NCI-H748 (cell line): ENCODE measurements around the gene PLGRKT.
"Not testable (repeated sequence)": the region's sequence is repeated elsewhere in the genome, so short reads cannot be mapped to it uniquely, and the experiment has no call there.

Source experiments
- DNase-seq: peaks from one replicate; lab custom pipeline; 2025; ENCODE audit not compliant: unreplicated experiment; lab: John Stamatoyannopoulos, UW

The PLGRKT gene

GRCh38 chr9:5433328-5433727 is 4.4 kb downstream of the PLGRKT start:
- DNase-seq = not testable (repeated sequence)

DNA sequence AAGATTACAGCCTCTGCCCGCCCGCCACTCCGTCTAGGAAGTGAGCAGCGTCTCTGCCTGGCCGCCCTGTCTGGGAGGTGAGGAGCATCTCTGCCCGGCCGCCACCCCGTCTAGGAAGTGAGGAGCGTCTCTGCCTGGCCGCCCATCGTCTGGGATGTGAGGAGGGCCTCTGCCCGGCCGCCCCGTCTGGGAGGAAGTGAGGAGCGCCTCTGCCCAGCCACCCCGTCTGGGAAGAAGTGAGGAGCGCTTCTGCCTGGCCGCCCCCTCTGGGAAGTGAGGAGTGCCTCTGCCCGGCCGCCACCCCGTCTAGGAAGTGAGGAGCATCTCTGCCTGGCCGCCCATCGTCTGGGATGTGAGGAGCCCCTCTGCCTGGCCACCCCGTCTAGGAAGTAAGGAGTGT is 4.8 kb downstream of the PLGRKT start:
- DNase-seq = not testable (repeated sequence)

DNA sequence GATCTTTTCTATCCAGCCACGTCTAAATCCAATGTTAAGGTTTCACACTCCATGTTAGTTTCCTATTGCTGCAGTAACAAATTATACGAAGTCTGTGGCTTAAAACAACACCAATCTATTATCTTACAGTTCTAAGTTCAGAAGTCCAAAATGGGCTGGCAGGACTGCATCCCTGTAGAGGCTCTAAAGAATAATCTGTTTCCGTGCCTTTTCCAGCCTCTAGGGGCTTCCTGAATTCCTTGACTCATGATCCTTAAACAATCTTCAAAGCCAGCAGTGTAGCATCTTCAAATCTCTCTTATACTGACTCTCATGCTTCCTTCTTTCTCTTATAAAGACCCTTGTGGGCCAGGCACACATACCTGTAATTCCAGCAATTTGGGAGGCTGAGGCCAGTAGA is 6.8 kb downstream of the PLGRKT start:
- no peak for DNase-seq

DNA sequence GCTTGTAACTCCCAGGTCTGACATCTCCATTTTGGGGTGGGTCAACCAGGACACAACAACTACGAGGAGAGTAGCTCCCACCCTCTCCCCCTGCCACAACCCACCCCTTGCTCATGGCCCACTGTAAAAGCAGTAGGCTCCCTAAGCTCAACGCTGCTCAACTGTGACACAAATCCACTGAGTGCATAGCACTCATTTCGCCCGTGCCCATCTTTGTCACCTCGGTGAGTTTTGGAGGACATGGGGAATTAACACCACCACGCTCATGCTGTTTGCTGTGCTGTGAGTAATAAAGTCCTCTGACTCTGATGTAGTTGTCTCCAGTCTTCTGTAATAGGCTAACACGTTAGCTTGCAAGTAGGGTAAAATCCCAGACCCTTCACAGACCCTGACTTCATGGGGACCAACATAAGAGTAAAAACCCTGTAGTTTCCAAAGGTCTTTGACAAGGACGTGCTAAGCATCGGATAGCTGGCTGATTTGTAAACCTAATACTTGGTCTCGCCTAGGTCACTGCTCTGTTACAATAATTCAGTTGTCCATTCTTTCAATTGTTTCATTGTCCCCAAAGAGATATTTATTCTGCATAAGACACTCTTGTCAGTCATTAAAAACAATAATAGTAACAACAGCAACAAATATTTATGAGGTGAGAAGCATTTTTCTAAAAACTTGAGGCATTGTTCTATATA is 7.7 kb downstream of the PLGRKT start:
- DNase-seq = no peak

DNA sequence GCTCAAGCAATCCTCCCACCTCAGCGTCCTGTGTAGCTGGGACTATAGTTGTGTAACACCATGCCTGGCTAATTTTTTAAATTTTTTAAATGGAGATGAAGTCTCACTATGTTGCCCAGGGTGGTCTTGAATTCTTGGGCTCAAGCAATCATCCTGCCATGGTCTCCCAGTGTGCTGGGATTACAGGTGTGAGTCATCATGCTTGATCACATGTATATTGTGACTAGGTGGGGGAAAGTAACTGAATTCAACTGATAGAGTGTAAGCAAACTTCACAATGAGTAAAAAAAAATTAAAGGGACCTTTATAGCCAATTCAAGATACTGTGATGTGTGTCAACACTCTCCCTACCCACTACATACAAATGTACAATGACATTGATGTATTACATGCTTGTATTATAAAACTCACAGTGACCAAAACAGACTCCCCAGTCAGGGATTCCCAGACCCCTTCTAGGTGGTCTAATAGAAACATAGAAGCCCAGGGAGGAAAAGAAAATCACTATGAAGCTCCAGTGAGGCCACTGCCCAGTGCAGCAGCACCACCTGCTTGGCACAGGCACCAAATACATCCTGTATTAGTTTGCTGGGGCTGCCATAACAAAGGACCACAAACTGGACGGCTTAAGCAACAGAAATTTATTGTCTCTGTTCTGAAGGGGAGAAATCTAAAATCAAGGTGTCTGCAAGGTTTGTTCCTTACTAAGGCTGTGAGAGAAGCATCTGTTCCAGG is 8.8 kb downstream of the PLGRKT start:
- peak; percentile 9 for DNase-seq

- DNase-seq = no peak
Measured at GRCh38 chr9:5428172-5428571, 9.6 kb downstream of the PLGRKT start.

GRCh38 chr9:5427005-5427404 is 10.7 kb downstream of the PLGRKT start:
- no peak for DNase-seq

- DNase-seq = peak; percentile 60
Measured at GRCh38 chr9:5425006-5425628, 12.6 kb downstream of the PLGRKT start.

DNA sequence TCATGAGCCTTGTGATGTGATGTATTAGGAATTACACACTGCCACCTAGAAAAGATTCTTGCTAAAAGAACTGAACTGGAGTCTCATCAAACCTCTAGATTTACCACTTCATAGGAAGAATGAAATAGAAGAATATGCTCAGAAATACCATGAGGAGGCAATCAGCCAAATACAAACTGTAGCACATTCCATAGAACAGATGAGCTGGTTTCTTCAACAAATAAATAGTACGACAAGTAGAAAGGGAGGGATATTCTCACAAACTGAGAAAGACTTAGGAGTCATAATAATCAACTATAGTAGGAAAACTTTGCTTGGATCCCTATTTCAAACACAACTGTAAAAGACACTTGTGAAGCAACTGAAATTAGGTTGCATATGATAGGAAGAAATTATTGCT is 15.4 kb downstream of the PLGRKT start:
- DNase-seq = no peak

DNA sequence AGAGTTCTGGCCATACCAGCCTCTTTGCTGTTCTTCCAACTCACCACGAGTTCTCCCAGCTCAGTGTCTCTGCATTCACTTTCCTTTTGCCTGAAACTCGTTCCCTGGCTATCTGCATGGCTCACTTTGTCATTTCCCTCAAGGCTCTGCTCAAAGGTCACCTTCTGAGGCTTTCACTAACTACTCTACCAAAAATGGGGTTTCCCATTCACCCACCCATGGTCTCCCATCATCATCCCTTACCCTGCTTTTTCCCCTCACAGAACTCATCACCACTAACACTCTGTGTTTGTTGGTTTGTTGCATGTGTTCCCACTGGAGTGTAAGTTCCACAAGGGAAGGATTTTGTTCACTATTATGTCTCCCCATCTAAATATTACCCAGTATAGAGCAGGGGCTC is 16.6 kb downstream of the PLGRKT start:
- no peak for DNase-seq

- DNase-seq = no peak
Measured at GRCh38 chr9:5419987-5420386, 17.7 kb downstream of the PLGRKT start.

DNA sequence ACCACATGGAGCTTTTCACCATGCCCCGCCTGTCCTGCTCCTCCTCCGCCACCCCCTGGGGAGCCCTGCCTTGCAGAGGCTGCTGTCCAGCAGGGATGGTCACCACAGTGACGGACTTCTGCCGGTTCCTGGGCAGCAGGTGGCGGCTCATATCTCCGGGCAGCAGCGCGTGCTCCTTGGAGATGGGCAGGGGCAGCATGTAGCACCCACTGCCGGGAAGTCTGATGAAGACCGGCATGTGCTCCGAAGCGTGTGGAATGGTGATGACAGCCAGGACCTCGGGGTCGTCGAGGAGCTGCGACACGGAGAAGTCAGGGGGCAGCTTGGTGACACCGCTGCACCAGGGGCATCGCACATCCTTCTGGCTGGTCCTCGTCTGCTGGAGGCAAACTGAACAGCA is 19.2 kb downstream of the PLGRKT start:
- no peak for DNase-seq

DNA sequence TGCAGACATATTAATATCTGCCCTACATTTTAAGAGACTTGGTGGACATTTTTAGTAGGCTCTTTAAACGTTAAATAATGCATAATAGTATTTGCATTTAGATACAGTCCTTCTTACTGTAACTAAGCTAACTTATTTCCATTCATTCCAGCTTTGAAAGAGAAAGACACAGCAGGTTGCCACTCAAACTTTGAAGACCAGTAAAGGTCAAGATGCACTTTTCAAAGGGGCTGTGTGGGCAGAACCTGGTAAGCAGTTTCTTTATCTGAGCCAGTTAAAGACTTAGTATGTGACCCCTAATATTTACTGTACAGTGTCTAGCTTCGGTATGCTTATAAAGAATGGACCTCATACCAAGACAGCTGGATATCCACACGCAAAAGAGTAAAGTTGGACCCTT is 20.8 kb downstream of the PLGRKT start:
- no peak for DNase-seq

DNA sequence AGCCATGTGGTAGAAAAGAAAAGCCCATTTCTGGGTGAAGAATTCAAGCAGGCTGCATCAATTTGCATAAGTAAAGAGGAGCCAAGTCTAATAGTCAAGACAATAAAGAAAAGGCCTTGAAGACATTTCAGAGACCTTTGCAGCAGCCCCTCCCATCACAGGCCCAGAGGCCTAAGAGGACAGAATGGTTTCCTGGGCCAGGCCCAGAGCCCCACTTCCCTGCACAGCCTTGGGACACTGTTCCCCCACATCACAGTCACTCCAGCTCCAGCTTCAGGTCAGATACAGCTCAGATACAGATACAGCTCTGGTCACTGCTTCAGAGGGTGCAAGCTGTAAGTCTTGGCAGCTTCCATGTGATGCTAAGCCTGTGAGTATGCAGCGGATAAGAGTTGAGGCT is 29.1 kb downstream of the PLGRKT start:
- no peak for DNase-seq

GRCh38 chr9:5402217-5402616 is 35.5 kb downstream of the PLGRKT start:
- DNase-seq = no peak

DNA sequence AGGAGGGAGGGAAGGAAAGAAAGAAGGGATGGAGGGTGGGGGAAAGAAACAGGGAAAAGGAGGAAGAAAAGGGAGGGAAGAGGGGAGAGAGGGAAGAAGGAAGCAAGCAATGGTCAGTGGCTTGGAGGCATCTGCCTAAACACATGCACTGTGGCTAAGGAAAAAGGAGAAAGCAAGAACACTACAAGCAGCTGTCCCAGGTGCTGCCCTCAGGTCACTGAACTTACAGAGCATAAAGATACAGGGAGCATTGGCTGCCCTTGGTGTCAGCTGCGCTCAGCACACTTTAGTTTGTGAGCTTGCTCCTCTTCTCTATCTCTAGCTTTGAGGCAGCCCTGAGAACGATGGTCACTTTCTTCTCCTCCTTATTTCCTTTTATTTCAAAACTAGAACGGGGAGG is 40.2 kb downstream of the PLGRKT start:
- DNase-seq = not testable (repeated sequence)

DNA sequence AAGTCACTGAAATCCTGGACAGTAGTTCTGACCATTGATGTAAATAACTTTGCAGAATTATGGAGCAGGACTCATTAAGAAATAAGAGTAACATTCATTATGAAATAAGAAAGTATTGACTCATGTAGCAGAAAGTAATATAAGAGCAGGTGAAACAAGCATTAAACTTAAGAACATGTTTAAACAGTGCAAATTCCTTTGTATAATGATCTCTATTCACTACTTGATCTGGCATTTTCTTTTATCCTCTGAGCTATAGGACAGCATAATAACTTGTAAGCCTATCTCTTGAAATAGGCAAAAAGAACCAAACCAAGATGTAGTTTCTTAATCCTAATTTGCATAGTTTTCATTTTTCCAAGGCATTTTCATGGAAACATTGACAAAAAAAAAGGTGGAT is 42.3 kb downstream of the PLGRKT start:
- DNase-seq = no peak

DNA sequence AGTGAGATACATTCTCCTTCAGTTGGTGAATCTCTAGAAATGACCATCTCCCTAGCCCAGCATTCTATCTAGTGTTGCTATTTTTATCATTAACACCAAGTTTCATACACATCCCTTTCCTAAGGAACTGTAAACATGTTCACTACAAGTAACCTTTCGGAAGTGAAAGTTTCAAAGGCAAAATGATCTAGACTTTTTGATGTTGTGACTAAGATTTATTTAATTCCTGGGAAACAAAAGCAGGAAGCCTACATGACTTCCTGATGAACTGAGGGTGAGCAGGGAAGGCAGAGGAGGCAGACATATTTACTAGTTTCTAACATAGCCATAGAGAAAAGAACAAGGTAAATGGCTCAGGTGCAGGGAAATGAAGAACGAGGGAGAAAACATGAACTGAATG is 43.7 kb downstream of the PLGRKT start:
- not testable (repeated sequence) for DNase-seq

DNA sequence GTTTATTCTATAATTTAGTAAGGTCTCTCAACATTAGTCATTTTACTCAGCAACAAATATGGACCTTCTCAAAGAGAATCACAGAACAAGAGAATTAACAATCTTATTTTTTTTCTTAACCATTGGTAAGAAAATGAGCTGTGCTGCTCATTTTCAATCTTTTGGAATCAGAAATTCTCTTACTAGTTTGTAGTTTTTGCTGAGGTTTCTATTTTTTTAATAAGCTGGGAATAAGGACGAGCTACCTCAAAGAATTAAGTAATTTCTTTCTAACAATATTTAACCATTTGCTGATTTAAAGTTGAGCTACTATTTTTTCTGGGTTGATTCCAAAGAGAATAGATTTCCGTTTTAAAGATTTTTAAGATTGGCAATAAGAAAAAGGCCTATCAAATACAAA is 44.2 kb downstream of the PLGRKT start:
- no peak for DNase-seq

DNA sequence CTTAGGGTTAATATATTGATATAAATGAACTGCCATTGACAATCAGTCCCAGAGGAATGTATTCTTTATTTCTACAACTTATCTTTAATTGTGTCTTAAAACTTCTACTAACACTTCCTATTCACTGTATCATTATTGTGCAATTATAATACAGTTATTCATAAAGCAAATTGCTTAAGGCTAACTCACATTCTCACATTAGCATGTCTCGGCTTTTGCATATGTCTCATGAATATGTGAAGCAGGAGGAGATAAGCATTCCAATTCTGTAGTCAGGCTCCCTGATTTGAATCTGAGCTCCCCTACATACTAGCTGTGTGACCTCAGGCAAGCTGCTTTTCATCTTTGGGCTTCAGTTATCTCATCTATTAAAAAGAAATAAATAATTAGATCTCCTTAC is 45.4 kb downstream of the PLGRKT start:
- no peak for DNase-seq

DNA sequence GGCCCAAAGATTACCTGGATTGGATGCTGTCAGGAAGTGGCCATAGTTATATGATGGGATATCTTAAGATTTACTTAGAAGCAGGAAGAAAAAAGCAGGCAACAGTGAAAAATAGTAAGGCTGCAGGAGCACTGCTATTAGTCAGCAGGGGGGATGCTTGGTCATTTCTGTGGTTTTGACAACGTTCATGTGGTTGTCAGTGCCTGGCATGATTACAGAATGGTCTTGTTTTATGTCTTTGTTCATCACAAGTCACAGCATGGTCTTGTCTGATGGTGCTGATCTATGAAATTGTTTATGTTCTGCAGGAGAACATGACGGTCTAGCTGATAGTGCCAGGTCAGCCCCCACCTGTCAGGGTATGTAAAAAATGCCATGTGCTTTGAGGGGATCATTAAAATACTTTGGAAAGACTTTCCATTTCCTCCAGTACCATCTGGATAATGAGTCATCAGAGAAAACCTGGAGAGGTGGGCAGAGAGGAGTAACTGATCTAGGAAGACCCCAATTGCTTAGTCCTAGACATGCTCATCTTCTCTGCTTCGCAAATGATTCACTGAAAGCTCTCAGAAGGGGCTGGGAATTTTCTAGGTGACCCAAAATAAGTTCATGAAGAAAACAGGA is 48.5 kb downstream of the PLGRKT start:
- DNase-seq = no peak
